H1 (cell line): ENCODE results near the gene SEPTIN2. TPM values are rescaled to one million over a fixed set of nuclear protein-coding genes. Genes with fewer than 3 reads are reported as not detected.

Source experiments
- ATF3 ChIP-seq: IDR thresholded peaks from 2 replicates; pipeline ENCODE4 v1.6.1; 2011; ENCODE audit warnings: low read depth, mild to moderate bottlenecking, low read length; ENCODE audit not compliant: insufficient read depth
- HDAC6 ChIP-seq: IDR thresholded peaks from one replicate; pipeline ENCODE4 v1.7.1; 2012; ENCODE audit warnings: low read depth, mild to moderate bottlenecking, inconsistent platforms, low read length, moderate library complexity
- RFX5 ChIP-seq: IDR thresholded peaks from 2 replicates; pipeline ENCODE4 v1.6.1; 2011; ENCODE audit warnings: low read depth, low read length, improper control_type of control experiment, borderline replicate concordance
- polyA plus RNA-seq, 7 experiments: library from polyadenylated mRNA; depleted of rRNA in 3 of 7; stranded (reverse) in 5 of 7; unstranded in 2 of 7; fragments of >200 nt in 5 of 7; fragments of 200-250 nt in 2 of 7; gene quantifications; 1 replicate in 5 of 7; 2 replicates in 1 of 7; 4 replicates in 1 of 7; pipeline versions ENCODE4 v1.2.1 to v1.2.3, GENCODE V29; 2011 to 2013; ENCODE audit warnings: missing spikeins in 2 of 7, mixed read lengths in 2 of 7
- total RNA-seq: library from RNA; stranded (reverse); fragmentation: NEBNext Ultra II Directional; extraction: Animal tissue kit (Norgen Biotek cat#: 25700); gene quantifications from 2 replicates; pipeline ENCODE4 v1.2.1, GENCODE V29; 2021
- TF ChIP-seq, protein P1 (sequence below): IDR thresholded peaks from 2 replicates; pipeline ENCODE4 v1.6.1; 2012; ENCODE audit warnings: low read length, inconsistent platforms

The SEPTIN2 gene
- total and polyA plus RNA-seq, 2 of the 8 experiments (the other 6 are each of a cell fraction or from before 2014, with no cell fraction given), result 392 to 650 TPM

GRCh38 chr2:241270531-241270930 lies 45.2 kb upstream of the SEPTIN2 start (continued):
- TF ChIP-seq ATF3 (no peak), RFX5 (no peak), HDAC6 (no peak)
- TF ChIP-seq, protein P1, sequence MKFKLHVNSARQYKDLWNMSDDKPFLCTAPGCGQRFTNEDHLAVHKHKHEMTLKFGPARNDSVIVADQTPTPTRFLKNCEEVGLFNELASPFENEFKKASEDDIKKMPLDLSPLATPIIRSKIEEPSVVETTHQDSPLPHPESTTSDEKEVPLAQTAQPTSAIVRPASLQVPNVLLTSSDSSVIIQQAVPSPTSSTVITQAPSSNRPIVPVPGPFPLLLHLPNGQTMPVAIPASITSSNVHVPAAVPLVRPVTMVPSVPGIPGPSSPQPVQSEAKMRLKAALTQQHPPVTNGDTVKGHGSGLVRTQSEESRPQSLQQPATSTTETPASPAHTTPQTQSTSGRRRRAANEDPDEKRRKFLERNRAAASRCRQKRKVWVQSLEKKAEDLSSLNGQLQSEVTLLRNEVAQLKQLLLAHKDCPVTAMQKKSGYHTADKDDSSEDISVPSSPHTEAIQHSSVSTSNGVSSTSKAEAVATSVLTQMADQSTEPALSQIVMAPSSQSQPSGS, result no peak
